ENCODE measurements around the gene TSPAN4.

The TSPAN4 gene

GRCh38 chr11:803770-804598, 38.7 kb upstream of the TSPAN4 start:
- DNase-seq (ENCODE audit: low read depth in 3 of 3), result no peak

- no peak for DNase-seq (ENCODE audit: low read depth in 3 of 3)
Observed at GRCh38 chr11:804599-804964, 38.1 kb upstream of the TSPAN4 start.

GRCh38 chr11:808427-809286, 34.0 kb upstream of the TSPAN4 start:
- no peak for DNase-seq (ENCODE audit: low read depth in 3 of 3)

GRCh38 chr11:809287-810039, 33.2 kb upstream of the TSPAN4 start, which contains the start of gene RPLP2:
Gene RPLP2, plus strand, starts transcription at chr11:809967. Its CDS starts 268 bp downstream, at chr11:810235.
- DNase-seq (ENCODE audit: low read depth in 3 of 3), result peak; percentile 95 to 98 (median 96)

- DNase-seq (ENCODE audit: low read depth in 3 of 3), result no peak
Observed at GRCh38 chr11:810040-810567, 32.5 kb upstream of the TSPAN4 start.

- no peak for DNase-seq (ENCODE audit: low read depth in 3 of 3)
Observed at GRCh38 chr11:811446-812245, 31.0 kb upstream of the TSPAN4 start.

- DNase-seq (ENCODE audit: low read depth in 3 of 3), result no peak
Observed at GRCh38 chr11:812390-812789, 30.3 kb upstream of the TSPAN4 start.

- no peak for DNase-seq (ENCODE audit: low read depth in 3 of 3)
Observed at GRCh38 chr11:813072-813455, 29.6 kb upstream of the TSPAN4 start.

GRCh38 chr11:813456-814096, 29.1 kb upstream of the TSPAN4 start:
- DNase-seq (ENCODE audit: low read depth in 3 of 3), result no peak

GRCh38 chr11:815675-816432, 26.8 kb upstream of the TSPAN4 start:
- no peak for DNase-seq (ENCODE audit: low read depth in 3 of 3)

- DNase-seq (ENCODE audit: low read depth in 3 of 3), result no peak
Observed at GRCh38 chr11:816433-816779, 26.2 kb upstream of the TSPAN4 start.

GRCh38 chr11:818396-819128, 24.1 kb upstream of the TSPAN4 start, which contains the start of gene PNPLA2:
Gene PNPLA2, plus strand, starts transcription at chr11:818914. Its CDS starts 805 bp downstream, at chr11:819719.
- no peak for DNase-seq (ENCODE audit: low read depth in 3 of 3)

GRCh38 chr11:819129-819931, 23.3 kb upstream of the TSPAN4 start:
- peak; percentile 74 to 93 (median 84) for DNase-seq (ENCODE audit: low read depth in 3 of 3)

GRCh38 chr11:819943-820649, 22.6 kb upstream of the TSPAN4 start:
- DNase-seq (ENCODE audit: low read depth in 3 of 3), result peak; percentile 86 to 94 (median 88)

- no peak for DNase-seq (ENCODE audit: low read depth in 3 of 3)
Observed at GRCh38 chr11:820655-821511, 21.8 kb upstream of the TSPAN4 start.

All from stimulated activated CD4-positive, alpha-beta T cell treated with anti-CD3 and anti-CD28 coated beads, TNF-alpha, amount 100 ng/mL, for 24 hours (primary cell).